ENCODE data around the gene FAM204A.

FAM204A gene

GRCh38 chr10:118330295-118331076 is 11.6 kb downstream of the FAM204A start:
- DNase-seq (ENCODE audit: low read depth in 2 of 2): no peak

GRCh38 chr10:118324140-118324539 is 18.0 kb downstream of the FAM204A start:
- DNase-seq (ENCODE audit: low read depth in 2 of 2): no peak

- DNase-seq (ENCODE audit: low read depth in 2 of 2): no peak
Measured at GRCh38 chr10:118321724-118322575, 20.2 kb downstream of the FAM204A start.

- DNase-seq (ENCODE audit: low read depth in 2 of 2): no peak
Measured at GRCh38 chr10:118315629-118316028, 26.5 kb downstream of the FAM204A start.

- DNase-seq (ENCODE audit: low read depth in 2 of 2): no peak
Measured at GRCh38 chr10:118314882-118315281, 27.2 kb downstream of the FAM204A start.

GRCh38 chr10:118311505-118311904 is 30.6 kb downstream of the FAM204A start:
- no peak for DNase-seq (ENCODE audit: low read depth in 2 of 2)

GRCh38 chr10:118310822-118311221 is 31.3 kb downstream of the FAM204A start:
- DNase-seq (ENCODE audit: low read depth in 2 of 2): no peak

GRCh38 chr10:118309911-118310310 is 32.2 kb downstream of the FAM204A start:
- no peak for DNase-seq (ENCODE audit: low read depth in 2 of 2)

GRCh38 chr10:118308664-118309063 is 33.5 kb downstream of the FAM204A start:
- DNase-seq (ENCODE audit: low read depth in 2 of 2): no peak

- no peak for DNase-seq (ENCODE audit: low read depth in 2 of 2)
Measured at GRCh38 chr10:118307859-118308258, 34.3 kb downstream of the FAM204A start.

GRCh38 chr10:118307220-118307619 is 34.9 kb downstream of the FAM204A start:
- DNase-seq (ENCODE audit: low read depth in 2 of 2): no peak

GRCh38 chr10:118305730-118306129 is 36.4 kb downstream of the FAM204A start:
- DNase-seq (ENCODE audit: low read depth in 2 of 2): no peak

GRCh38 chr10:118304521-118304920 is 37.6 kb downstream of the FAM204A start:
- DNase-seq (ENCODE audit: low read depth in 2 of 2): no peak

- DNase-seq (ENCODE audit: low read depth in 2 of 2): no peak
Measured at GRCh38 chr10:118301211-118301610, 40.9 kb downstream of the FAM204A start.

GRCh38 chr10:118300320-118300719 is 41.8 kb downstream of the FAM204A start:
- no peak for DNase-seq (ENCODE audit: low read depth in 2 of 2)

- DNase-seq (ENCODE audit: low read depth in 2 of 2): no peak
Measured at GRCh38 chr10:118298787-118299186, 43.3 kb downstream of the FAM204A start.

GRCh38 chr10:118291122-118291521 is 51.0 kb downstream of the FAM204A start:
- DNase-seq (ENCODE audit: low read depth in 2 of 2): no peak

GRCh38 chr10:118290471-118290995 is 51.6 kb downstream of the FAM204A start:
- no peak for DNase-seq (ENCODE audit: low read depth in 2 of 2)

- DNase-seq (ENCODE audit: low read depth in 2 of 2): no peak
Measured at GRCh38 chr10:118287076-118287806, 54.9 kb downstream of the FAM204A start.

- DNase-seq (ENCODE audit: low read depth in 2 of 2): no peak
Measured at GRCh38 chr10:118286051-118286838, 55.9 kb downstream of the FAM204A start.

GRCh38 chr10:118282670-118283069 is 59.5 kb downstream of the FAM204A start:
- no peak for DNase-seq (ENCODE audit: low read depth in 2 of 2)
